LNCAP (cell line): Measurements from ENCODE around the gene TMEM167A.

ENCODE experiments used
- TF ChIP-seq, protein P1 (sequence below): fragments of 450-650 bp; IDR thresholded peaks from 2 replicates; pipeline ENCODE4 v1.5.1; 2017; ENCODE audit warnings: mild to moderate bottlenecking

TMEM167A gene

DNA sequence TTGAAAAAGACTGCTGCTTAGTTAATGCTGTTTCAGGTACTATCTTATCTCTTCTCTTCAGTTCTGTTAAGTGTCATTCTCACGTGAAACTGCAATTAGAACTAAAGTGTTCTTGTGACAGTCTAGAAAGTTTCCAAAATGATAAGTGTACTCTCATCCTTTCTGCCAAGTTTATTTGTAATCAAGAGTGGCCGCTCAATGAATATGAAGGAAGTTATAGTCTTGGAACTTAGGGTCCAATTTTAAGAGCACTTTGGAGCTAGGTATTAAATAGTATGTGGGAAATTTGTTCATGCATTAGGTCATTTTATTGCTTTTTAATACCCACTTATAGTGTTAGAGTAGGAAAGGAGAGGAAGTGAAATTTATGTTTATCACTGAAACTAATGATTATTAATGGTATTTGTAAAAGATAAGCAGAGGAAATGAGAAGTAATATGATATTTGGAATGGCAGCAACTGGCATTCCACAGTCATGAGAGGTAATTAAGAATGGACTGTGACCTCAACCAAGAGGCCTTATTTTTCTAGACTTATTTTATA, 20.6 kb upstream of the TMEM167A start:
- TF ChIP-seq, protein P1, sequence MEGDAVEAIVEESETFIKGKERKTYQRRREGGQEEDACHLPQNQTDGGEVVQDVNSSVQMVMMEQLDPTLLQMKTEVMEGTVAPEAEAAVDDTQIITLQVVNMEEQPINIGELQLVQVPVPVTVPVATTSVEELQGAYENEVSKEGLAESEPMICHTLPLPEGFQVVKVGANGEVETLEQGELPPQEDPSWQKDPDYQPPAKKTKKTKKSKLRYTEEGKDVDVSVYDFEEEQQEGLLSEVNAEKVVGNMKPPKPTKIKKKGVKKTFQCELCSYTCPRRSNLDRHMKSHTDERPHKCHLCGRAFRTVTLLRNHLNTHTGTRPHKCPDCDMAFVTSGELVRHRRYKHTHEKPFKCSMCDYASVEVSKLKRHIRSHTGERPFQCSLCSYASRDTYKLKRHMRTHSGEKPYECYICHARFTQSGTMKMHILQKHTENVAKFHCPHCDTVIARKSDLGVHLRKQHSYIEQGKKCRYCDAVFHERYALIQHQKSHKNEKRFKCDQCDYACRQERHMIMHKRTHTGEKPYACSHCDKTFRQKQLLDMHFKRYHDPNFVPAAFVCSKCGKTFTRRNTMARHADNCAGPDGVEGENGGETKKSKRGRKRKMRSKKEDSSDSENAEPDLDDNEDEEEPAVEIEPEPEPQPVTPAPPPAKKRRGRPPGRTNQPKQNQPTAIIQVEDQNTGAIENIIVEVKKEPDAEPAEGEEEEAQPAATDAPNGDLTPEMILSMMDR, result no peak

DNA sequence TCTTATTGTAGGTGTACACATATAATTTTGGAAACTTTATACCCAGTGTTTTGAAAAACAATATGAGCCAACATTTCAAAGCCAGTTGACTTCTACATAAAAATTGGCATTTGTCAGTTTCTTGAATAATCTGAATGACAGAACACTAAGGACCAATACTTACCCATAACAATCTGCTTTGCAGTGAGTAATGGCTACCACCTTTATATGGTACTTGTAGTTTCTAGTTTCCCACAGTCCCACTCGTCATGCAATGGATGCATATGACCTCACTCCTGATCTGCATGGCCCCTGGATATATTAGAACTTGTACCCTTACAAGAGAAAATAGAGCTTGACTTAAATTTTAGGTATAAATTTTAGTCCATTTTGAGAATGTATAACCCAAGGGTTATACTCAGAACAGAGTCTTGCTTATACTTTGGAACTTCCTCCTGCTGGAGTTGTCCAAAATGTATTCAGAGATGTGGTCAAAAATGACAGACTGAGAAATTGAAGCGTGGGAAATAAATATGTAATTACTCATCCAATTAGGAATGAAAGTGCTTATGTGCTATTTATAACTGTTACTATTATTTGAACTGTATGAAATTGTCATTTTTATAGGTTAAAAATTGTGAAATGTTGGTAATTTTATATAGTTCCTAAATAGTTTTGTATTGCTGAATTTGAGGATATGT, 19.6 kb upstream of the TMEM167A start:
- TF ChIP-seq, protein P1, result no peak

DNA sequence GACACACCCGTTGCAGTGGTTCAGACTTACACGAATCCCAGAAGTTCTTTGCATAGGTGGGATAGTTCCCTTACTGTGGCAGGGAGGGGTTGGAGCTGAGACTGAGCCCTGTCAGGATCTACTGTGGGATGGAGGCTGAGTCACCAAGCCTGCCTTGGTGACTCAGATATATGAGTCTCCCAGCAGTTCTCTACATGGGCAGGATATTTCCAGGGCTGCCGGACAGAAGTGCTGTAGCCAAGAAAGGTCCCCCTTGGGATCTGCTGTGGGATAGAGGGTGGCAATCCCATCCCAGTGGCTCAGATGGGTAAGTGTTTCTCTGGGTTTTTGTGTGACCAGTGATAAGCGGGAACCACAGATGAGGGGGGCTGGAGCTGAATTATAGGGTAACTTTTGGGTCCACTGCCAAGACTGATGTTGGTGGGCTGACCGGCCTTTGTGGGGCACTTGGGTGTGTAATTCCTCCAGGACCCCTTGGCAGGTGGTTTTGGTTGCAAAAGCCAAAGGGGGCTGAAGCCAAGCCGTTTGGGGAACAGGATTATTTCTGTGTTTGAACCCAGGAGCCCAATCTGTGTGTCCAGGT, 18.9 kb upstream of the TMEM167A start:
- TF ChIP-seq, protein P1, result no peak

DNA sequence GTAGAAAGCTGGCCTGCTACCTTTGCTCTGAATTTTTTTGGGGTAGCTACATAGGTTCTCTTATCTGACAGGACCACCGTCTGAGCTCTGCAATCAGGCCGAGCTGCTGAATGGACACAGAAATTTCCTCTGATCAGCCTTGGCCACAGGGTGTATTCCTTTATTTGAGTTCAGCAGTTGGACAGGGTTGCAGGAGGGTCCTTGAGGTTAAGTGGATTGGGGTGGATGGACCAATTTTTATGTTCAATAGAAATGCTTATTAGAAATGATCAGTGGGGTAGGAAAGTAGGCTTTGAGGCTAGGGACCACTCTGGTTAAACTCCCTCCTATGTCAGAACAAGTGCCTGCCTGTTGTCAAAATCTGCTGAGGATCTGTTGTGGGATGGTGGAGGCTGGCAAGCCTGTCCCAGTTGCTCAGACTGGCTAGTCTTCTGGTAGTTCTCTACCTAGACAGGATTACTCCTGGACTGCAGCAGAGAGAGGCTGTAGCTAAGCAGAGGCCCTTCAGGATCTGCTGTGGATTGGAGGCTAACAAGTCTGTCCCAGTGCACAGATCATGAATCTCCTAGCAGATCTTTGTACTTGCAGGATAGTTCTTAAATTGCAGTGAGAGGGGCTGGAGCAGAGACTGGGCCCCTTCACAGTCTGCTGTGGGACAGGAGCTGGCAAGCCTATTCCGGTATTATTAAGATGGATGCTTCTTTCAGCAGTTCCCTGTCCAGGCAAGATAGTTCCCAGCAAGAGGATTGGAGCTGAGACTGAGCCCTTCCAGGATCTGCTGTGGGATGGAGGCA, 18.2 kb upstream of the TMEM167A start:
- TF ChIP-seq, protein P1, result no peak

DNA sequence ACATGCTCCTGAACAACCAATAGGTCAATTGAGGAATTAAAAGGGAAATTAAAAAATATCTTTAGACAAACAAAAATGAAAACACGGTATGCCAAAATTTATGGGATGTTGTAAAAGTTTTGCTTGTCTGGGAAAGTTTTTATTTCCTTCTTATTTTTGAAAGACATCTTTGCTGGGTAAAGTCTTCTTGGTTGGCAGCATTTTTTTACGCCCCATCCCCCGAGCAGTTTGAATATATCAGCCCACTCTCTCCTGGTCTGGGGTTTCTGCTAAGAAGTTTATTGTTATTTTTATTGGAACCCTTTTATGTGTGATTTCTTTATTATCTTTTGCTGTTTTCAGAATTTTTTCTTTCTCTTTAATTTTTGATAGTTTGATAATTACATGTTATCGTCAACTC, 16.5 kb upstream of the TMEM167A start:
- TF ChIP-seq, protein P1, result no peak

DNA sequence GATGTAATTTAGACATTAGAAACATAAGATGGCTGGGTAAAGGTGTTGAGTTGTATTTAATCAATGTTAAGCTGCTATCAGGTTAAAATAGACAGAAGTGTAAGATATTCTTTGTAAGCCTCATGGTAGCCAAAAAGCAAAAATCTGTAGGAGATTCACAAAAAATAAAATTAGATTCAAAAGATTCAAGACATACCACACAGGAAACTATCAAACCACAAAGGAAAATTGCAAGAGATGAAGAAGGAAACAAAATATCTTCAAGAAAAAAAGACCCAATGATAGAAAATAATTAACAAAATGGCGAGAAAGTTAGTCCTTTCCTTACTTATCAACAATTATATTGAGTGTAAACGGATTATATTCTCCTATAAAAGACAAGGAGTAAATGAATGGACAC, 15.4 kb upstream of the TMEM167A start:
- TF ChIP-seq, protein P1, result no peak

DNA sequence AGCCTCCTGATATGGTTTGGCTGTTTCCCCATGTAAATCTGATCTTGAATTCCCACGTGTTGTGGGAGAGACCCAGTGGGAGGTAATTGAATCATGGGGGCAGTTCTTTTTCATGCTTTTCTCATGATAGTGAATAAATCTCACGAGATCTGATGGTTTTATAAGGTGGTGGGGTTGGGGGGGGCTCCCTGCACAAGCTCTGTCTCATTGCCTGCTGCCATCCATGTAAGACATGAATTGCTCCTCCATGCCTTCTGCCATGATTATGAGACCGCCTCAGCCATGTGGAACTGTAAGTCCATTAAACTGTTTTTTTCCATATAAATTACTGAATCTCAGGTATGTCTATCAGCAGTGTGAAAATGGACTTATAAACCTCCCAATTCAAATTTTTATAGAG, 13.0 kb upstream of the TMEM167A start:
- TF ChIP-seq, protein P1, result no peak
